ENCODE measurements around the gene PRKCH. TPM values are rescaled to one million over a fixed set of nuclear protein-coding genes. Genes with fewer than 3 reads are reported as not detected.

The PRKCH gene
- total RNA-seq, 1 donor from 2014 or later, result 14.5 TPM

GRCh38 chr14:61470961-61471293 is 149.5 kb downstream of the PRKCH start:
- ATAC-seq (ENCODE audit: poor library complexity) (peak; percentile 1), DNase-seq (no peak)
- intact Hi-C loops (cut with DNase I), result loop anchor here (10.0 kb wide), 1 partner anchor 54 kb away; no protein-coding TSS in a partner anchor

DNA sequence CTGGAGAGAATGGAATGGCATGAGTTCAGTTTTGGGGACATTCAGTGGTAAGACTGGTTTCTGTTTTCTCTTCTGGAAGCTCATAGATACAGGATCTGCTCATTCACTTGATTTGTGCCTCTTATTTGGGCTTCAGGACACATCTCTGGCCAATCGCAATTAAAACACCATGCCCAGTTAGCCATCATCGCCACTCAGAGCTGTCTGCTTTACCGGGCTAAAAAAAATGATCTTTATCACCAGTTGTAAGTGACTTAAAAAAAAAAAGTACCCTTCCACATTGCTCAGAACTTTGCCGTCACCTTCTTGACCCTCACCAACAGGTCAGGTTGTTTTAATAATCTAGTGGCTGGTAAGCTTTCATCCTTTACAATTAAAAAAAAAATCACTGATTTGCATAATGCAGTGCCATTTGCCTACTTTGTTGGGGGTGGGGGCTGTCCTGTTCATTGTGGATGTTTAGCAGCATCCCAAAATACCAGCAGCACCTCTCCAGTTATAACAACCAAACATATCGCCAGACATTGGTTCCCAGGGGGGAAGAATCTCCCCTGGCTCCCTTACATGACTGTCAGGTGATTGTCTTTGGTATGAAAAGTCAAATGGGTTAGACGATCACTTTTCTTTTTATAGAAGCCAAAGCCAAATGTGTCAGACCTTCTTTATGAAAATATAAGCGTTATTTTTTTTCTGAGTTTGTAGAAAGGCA is 150.1 kb downstream of the PRKCH start:
- DNase-seq (no peak), ATAC-seq (ENCODE audit: poor library complexity) (peak; percentile 61)
- intact Hi-C loops (cut with DNase I), result loop anchor here (10.0 kb wide), 1 partner anchor 53 kb away; no protein-coding TSS in a partner anchor

DNA sequence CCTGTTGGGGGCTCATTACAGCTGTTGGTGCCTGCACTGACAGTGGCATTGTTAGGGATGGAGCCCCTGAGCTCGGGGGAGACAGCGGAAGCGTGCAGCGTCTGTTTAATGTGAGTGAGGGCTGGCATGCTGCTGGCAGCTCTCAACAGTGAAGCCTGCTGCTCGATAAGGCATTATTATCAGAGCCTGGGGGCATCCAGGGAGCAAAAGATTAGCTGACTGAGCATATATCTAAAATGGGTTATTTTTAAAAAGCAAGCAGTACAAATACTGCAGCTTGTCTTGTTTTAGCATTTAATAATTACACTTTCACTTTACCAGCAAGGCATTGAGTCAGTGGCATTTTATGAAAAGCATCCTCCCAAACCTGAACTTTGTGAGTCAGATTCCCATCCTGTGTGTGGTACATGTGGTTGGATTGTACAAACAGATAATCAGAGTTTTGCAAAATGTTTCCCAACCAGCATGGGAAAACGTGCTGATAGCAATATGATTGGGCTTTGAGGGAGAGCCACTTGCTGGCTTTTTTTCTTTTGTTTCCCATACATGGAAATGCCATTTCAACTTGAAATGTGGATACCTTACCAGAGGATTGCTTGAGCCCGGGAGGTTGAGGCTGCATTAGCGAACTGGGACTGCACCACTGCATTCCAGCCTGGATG is 150.8 kb downstream of the PRKCH start:
- DNase-seq, result peak; percentile 77
- intact Hi-C loops (cut with DNase I), result loop anchor here (10.0 kb wide), 1 partner anchor 53 kb away; no protein-coding TSS in a partner anchor

DNA sequence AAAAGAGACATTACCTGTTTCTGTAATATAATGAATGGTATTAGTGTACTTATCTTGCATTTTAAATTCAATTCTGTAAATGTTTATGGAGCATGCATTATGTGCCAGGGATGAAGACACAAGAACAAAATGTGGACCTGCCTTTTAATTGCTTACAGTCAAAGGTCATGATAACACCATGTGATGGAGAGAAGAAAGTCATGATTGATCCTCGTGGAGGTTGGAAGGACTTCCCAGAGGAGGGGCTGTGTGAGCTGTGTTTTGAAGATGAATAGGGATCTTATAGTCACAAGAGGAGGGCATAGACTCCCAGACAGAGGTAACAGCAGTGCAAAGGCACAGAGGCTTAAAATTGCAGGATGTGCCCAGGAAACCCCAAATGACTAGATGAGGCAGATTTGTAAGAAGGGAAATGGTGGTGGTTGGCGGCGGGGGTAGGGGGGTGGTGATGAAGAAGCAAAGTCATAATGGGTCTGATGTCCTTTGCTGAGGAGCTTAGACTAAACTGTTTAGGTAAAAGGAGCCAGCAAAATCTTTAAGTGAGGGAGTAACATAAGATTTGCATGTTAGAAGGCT is 151.5 kb downstream of the PRKCH start:
- DNase-seq (no peak), ATAC-seq (ENCODE audit: poor library complexity) (no peak)
- intact Hi-C loops (cut with DNase I), result loop anchor here (10.0 kb wide), 1 partner anchor 52 kb away; no protein-coding TSS in a partner anchor

More for the DNA sequence above, 150.8 kb downstream of the PRKCH start:
- ATAC-seq (ENCODE audit: poor library complexity), result peak; percentile 74

DNA sequence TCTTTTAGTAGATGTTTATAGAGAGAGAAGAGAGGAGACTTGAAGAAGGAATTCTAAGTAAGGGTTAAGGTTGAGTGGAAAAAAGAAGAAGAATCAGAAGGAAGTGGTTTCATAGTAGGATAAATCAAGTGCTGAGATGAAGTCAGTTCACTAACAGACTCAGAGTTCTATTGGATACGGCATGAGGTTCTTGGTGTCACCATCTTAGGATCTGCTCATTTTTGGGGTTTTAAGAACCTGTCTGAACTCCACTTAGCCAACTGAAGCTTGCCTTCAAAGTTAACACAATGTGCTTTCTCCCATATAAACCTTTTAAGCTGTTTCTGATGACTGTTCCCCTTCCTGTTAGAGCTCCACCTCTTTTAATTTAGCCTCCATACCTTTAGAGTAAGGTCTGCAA is 152.6 kb downstream of the PRKCH start:
- intact Hi-C loops (cut with DNase I), result loop anchor here (10.0 kb wide), 1 partner anchor 51 kb away; no protein-coding TSS in a partner anchor
- ATAC-seq (ENCODE audit: poor library complexity), result no peak
- no peak for DNase-seq

DNA sequence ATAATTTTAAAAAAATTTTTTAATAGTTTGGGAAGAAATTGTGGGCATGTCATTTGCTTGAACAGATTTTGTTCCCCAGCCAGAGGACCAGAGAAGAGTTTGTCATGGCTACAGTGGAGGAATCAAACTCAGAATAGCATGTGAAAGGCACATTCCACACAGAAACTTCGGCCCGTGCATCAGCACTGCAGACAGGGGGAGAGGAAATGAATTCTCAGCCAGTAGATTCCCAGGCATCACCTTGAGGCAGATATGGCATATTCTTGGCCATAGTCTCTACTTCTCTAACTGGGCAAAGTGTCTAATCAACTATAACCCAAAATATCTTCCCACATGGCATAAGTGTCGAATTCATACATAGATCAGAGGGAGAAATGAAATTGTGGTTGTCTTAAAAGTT is 153.3 kb downstream of the PRKCH start:
- no peak for DNase-seq
- ATAC-seq (ENCODE audit: poor library complexity), result no peak
- intact Hi-C loops (cut with DNase I), result loop anchor here (10.0 kb wide), 1 partner anchor 50 kb away; no protein-coding TSS in a partner anchor

DNA sequence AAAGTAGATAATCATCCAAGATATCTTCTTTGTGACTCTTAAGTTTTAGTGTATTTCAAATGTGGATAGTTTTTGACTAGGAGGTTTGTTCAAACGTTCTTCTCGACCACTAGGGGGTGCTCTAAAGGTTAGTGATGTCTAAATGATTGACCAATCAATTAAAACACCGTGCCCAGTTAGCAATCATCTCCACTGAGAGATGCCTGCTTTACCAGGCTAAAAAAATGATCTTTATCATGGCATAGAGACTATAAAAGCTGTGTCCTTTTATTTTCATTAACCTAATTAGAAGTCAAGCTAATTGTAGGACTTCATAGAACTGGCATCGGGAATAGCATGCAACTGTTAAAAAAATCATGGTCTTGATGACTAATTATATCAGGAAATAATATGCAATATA is 153.9 kb downstream of the PRKCH start:
- ATAC-seq (ENCODE audit: poor library complexity), result no peak
- no peak for DNase-seq
- intact Hi-C loops (cut with DNase I), result loop anchor here (10.0 kb wide), 1 partner anchor 49 kb away; no protein-coding TSS in a partner anchor

GRCh38 chr14:61476105-61476753 is 154.8 kb downstream of the PRKCH start:
- intact Hi-C loops (cut with DNase I), result loop anchor here (10.0 kb wide), 1 partner anchor 49 kb away; no protein-coding TSS in a partner anchor
- DNase-seq, result no peak
- no peak for ATAC-seq (ENCODE audit: poor library complexity)

DNA sequence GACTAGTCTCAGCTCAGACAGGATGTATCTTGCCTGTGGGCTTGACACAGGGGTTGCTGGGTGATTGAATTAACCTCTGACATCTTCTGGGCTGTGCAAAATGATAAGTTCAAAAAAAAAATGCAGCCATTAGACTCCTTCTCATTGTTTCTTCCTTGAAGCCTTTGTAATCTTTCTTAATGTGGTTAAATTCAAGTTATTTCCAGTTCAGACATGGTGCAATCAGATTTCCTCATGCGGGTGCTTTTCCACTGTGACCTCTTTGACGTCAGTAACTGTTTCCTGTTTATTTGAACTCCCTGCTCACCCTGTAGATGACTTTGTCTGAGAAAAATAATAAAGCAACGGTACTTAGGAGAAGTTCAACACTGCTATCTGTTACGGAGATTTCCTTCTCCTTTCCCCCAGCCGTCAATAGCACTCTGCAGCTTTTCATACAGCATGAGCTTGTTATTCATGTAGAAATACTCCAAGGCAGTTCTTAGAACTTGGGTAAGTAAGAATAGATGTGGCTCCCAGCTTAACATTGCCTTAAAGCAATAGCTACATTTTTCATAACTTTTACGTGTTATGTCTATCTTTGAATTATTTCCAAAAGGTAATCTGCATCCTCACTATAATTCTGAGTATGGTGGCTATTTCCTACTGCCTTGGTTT is 155.5 kb downstream of the PRKCH start:
- peak; percentile 56 for ATAC-seq (ENCODE audit: poor library complexity)
- DNase-seq, result no peak
- intact Hi-C loops (cut with DNase I), result loop anchor here (10.0 kb wide), 1 partner anchor 48 kb away; no protein-coding TSS in a partner anchor

GRCh38 chr14:61477712-61478462 is 156.5 kb downstream of the PRKCH start:
- DNase-seq (peak; percentile 89), ATAC-seq (ENCODE audit: poor library complexity) (peak; percentile 73)
- intact Hi-C loops (cut with DNase I), result loop anchor here (10.0 kb wide), 1 partner anchor 47 kb away; no protein-coding TSS in a partner anchor

DNA sequence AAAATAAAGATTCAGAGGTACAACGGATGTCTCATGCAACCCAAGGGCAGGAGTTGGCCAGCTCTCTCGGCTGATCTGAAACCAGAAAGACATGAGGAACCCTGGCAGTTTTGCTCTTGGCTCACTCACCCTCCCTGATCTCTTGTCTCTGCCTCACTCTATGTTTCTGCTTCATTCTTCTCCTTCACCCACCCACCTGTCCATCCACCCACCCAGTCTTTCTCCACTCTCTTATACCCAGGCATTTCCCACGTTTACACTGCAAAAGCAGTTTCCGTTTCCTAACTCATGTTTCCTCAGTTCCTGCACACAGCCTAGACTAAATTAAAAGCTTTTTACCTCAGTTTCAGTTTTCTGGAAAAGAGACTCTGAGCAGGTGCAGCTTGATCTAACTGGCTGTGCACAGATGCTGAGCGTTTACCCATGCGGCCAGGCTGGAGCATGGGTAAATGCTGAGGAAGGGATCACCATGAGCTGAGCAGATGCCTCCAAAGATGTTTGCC is 157.6 kb downstream of the PRKCH start:
- no peak for DNase-seq
- peak; percentile 10 for ATAC-seq (ENCODE audit: poor library complexity)
- intact Hi-C loops (cut with DNase I), result loop anchor here (10.0 kb wide), 1 partner anchor 46 kb away; no protein-coding TSS in a partner anchor

GRCh38 chr14:61479746-61480502 is 158.5 kb downstream of the PRKCH start:
- intact Hi-C loops (cut with DNase I), result loop anchor here (10.0 kb wide), 1 partner anchor 45 kb away; no protein-coding TSS in a partner anchor
- DNase-seq (no peak), ATAC-seq (ENCODE audit: poor library complexity) (no peak)

- ATAC-seq (ENCODE audit: poor library complexity) (no peak), DNase-seq (no peak)
- intact Hi-C loops (cut with DNase I), result no loop called here
Observed at GRCh38 chr14:61480704-61481285, 159.4 kb downstream of the PRKCH start.

- ATAC-seq (ENCODE audit: poor library complexity) (no peak), DNase-seq (no peak)
- intact Hi-C loops (cut with DNase I), result no loop called here
Observed at GRCh38 chr14:61481701-61482100, 160.3 kb downstream of the PRKCH start.

- DNase-seq (no peak), ATAC-seq (ENCODE audit: poor library complexity) (no peak)
- intact Hi-C loops (cut with DNase I), result no loop called here
Observed at GRCh38 chr14:61482348-61483206, 161.2 kb downstream of the PRKCH start.

DNA sequence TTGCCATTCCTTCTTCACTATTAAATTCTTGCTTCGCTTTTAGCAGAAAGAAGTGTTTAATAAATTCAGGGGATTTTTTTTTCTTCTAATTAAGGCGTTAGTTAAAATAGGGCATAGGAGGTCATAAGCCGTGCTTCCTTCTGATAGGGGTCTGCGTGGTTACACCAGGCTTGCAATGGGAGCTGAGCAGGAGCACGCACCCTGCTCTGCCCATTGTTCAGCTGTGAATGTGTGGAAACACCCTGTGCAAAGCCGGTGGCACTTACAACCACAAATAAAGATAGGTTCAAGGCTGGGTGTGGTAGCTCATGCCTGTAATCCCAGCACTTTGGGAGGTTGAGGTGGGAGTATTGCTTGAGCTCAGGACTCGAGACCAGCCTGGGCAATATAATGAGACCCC is 162.1 kb downstream of the PRKCH start:
- no peak for ATAC-seq (ENCODE audit: poor library complexity)
- intact Hi-C loops (cut with DNase I), result no loop called here

More for the DNA sequence above, 162.1 kb downstream of the PRKCH start:
- DNase-seq, result no peak
